SK-N-MC (cell line): Measurements from ENCODE around the gene ZNF524.

Source experiments
- EZH2 ChIP-seq: fragments of 200-600 bp; sonication (generic); IDR thresholded peaks from one replicate; pipeline ENCODE4 v1.6.1; 2017; ENCODE audit warnings: antibody characterized with exemption
- FOXP2 ChIP-seq: optimal IDR thresholded peaks from 2 replicates; pipeline ENCODE3; 2011; ENCODE audit warnings: mild to moderate bottlenecking, moderate library complexity; ENCODE audit not compliant: insufficient read depth; ENCODE audit errors: extremely low read length, control extremely low read depth
- POLR2AphosphoS5 ChIP-seq: IDR thresholded peaks from 2 replicates; pipeline ENCODE4 v1.6.1; 2012; ENCODE audit warnings: mild to moderate bottlenecking, low read depth, low read length, borderline replicate concordance

DNA sequence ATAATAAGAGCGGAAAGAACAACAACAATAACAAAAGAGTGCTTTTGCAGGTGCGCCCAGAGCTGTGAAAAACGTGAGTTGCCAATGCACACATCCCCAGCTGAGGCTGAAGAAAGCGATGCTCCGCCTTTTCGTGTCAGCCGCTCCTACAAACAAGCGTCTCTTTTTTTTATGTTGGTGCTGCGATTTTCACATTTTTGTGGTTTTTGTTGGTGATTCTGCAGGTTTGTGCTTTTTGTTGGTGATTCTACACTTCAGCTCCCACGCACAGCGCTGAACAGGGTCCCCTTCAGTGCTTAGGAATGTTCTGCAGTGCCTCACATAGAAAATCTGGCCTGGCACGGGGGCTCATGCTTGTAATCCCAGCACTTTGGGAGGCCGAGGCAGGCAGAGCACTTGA lies 47.5 kb upstream of the ZNF524 start:
- TF ChIP-seq EZH2 (no peak), POLR2AphosphoS5 (no peak), FOXP2 (no peak)
